GM12892 (cell line): Measurements from ENCODE around the gene OPCML.

Experiments used
- POLR2A ChIP-seq: IDR thresholded peaks from 2 replicates; pipeline ENCODE4 v1.6.1; 2011; ENCODE audit warnings: low read depth, low read length, control low read depth
- POLR2AphosphoS5 ChIP-seq: IDR thresholded peaks from 2 replicates; pipeline ENCODE4 v1.6.1; 2011; ENCODE audit warnings: low read depth, low read length, control low read depth
- TAF1 ChIP-seq: IDR thresholded peaks from 2 replicates; pipeline ENCODE4 v1.6.1; 2011; ENCODE audit warnings: low read depth, mild to moderate bottlenecking, control low read depth, low read length, borderline replicate concordance

DNA sequence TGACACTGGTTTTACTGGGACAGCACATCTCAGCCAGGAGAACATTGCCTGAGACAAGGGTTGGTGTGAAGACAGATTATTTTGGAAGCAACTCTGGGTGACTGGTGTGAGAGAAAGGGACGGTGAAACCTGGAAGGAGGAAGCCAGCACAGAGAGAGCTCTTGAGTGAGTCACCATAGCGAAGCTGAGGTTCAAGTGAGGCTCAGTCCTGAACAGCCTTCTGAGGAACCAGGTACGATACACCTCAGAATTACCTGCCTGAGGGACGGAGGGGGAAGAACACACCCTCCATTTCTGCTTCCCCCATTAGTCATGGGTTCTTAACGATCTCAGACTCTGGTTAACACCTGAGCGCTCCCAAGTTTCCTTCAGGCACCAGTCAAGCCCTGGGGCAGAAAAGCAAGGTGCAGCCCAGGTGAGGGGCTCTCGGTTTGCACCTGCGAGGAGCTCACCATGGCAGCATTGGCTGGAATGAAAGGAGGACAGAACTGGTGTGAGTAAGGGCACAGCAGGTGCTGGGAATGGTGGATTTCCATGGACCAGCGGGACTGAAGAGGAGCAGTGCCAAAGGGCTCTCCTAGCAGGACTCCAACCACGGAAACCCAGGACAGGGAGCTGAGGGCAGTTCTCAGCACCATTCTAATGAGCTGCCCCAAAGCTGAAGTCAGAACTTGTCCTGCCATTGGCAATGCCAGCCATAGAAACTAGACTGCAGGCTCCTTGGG lies 459.3 kb downstream of the OPCML start:
- TF ChIP-seq POLR2AphosphoS5 = no peak
- no peak for TF ChIP-seq POLR2A
- no peak for TF ChIP-seq TAF1
